MM.1S (cell line): ENCODE data around the gene ELANE.

ENCODE experiments used
- DNase-seq: peaks from one replicate; pipeline ENCODE4 v3.0.0-alpha.2; 2015
- H2AFZ ChIP-seq: fragments of 300-600 bp; sonication (generic); 2 replicates; pipeline ENCODE4 v1.6.0; 2016; ENCODE audit warnings: antibody characterized with exemption, low read length
- H3F3A ChIP-seq: fragments of 300-600 bp; sonication (generic); 2 replicates; pipeline ENCODE4 v1.6.1; 2016; ENCODE audit warnings: mild to moderate bottlenecking, antibody characterized with exemption, low read length, moderate library complexity, mixed read lengths; ENCODE audit not compliant: insufficient read depth
- H3K27ac ChIP-seq: fragments of 300-600 bp; sonication (generic); 2 replicates; pipeline ENCODE4 v1.5.1; 2016; ENCODE audit warnings: mild to moderate bottlenecking, low read length
- H3K27me3 ChIP-seq: fragments of 300-600 bp; sonication (generic); replicated peaks from 2 replicates; pipeline ENCODE4 v1.6.0; 2016; ENCODE audit warnings: low read length; ENCODE audit not compliant: insufficient read depth
- H3K36me3 ChIP-seq: fragments of 300-600 bp; sonication (generic); replicated peaks from 2 replicates; pipeline ENCODE4 v1.6.1; 2016; ENCODE audit warnings: mild to moderate bottlenecking, low read length, mixed read lengths; ENCODE audit not compliant: insufficient read depth
- H3K4me1 ChIP-seq: fragments of 300-600 bp; sonication (generic); 2 replicates; pipeline ENCODE4 v1.6.1; 2016; ENCODE audit warnings: low read length, mixed read lengths
- H3K4me2 ChIP-seq: fragments of 300-600 bp; sonication (generic); 2 replicates; pipeline ENCODE4 v1.6.0; 2016; ENCODE audit warnings: low read depth, low read length
- H3K4me3 ChIP-seq: fragments of 300-600 bp; sonication (generic); 2 replicates; pipeline ENCODE4 v1.5.1; 2016; ENCODE audit warnings: low read length, mixed read lengths
- H3K79me2 ChIP-seq: fragments of 300-600 bp; sonication (generic); 2 replicates; pipeline ENCODE4 v1.6.1; 2016; ENCODE audit warnings: mixed run types, low read length, mixed read lengths
- H3K9ac ChIP-seq: fragments of 300-600 bp; sonication (generic); 2 replicates; pipeline ENCODE4 v1.6.1; 2016; ENCODE audit warnings: low read length, mixed read lengths
- H3K9me2 ChIP-seq: fragments of 300-600 bp; sonication (generic); replicated peaks from 2 replicates; pipeline ENCODE4 v1.6.1; 2016; ENCODE audit warnings: mild to moderate bottlenecking, low read length, mixed read lengths; ENCODE audit not compliant: insufficient read depth
- H3K9me3 ChIP-seq: fragments of 300-600 bp; sonication (generic); replicated peaks from 2 replicates; pipeline ENCODE4 v1.6.1; 2016; ENCODE audit warnings: mild to moderate bottlenecking, low read length, mixed read lengths; ENCODE audit not compliant: insufficient read depth
- H4K20me1 ChIP-seq: fragments of 300-600 bp; sonication (generic); 2 replicates; pipeline ENCODE4 v1.6.1; 2016; ENCODE audit warnings: mild to moderate bottlenecking, low read length, moderate library complexity, mixed read lengths; ENCODE audit not compliant: insufficient read depth
- EZH2 ChIP-seq: fragments of 300-600 bp; sonication (generic); optimal IDR thresholded peaks from 2 replicates; pipeline ENCODE3; 2017; ENCODE audit warnings: low read depth, mild to moderate bottlenecking, antibody characterized with exemption, low read length, mixed read lengths
- EZH2phosphoT487 ChIP-seq: fragments of 300-600 bp; sonication (generic); IDR thresholded peaks from 2 replicates; pipeline ENCODE4 v1.6.1; 2018; ENCODE audit warnings: antibody characterized with exemption, low read length
- TF ChIP-seq, protein P1 (sequence below): fragments of 300-600 bp; sonication (generic); IDR thresholded peaks from 2 replicates; pipeline ENCODE4 v1.5.1; 2016; ENCODE audit warnings: antibody characterized with exemption, low read length, mixed read lengths

Gene ELANE

DNA sequence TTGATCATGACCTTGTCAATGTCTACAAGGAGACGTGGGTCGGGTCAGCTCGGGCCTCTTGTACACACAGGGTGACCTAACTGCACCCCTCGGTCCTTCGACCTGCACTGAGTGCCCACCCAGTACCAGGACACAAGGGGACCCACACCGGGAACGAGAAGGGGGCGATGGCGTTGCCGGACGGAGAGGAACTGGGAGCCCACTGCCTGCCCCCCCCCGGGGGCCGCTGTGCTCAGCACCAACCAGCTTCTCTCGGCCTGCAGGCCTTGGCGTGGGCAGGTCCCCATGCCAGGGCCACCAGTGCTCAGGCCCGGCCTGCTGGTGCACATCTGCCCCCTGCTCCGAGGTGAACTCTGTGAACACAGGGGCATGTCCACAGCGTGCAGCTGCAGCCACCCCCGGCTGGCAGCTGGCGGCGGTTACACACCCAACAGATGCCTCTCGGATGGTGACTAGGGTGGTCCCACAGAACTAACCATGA, 21.5 kb downstream of the ELANE start:
- Histone ChIP-seq H3K27ac (no peak overlapping the region), H3K36me3 (no peaks in the 10 kb centered on the region), H3K9me2 (no peaks in the 10 kb centered on the region), H2AFZ (no peak overlapping the region), H3K4me3 (no peak overlapping the region), H4K20me1 (no peaks in the 10 kb centered on the region), H3K4me1 (0 out of 2 replicates have a peak, but pooled peaks cover 7% of the 10 kb centered on the region), H3F3A (peaks cover 8% of the 10 kb centered on the region; the same call in 1 of the 2 replicates), H3K27me3 (no peaks in the 10 kb centered on the region), H3K4me2 (no peak overlapping the region), H3K79me2 (no peaks in the 10 kb centered on the region), H3K9me3 (no peaks in the 10 kb centered on the region), H3K9ac (no peak overlapping the region)
- TF ChIP-seq EZH2 (no peak), EZH2phosphoT487 (no peak)
- TF ChIP-seq, protein P1, sequence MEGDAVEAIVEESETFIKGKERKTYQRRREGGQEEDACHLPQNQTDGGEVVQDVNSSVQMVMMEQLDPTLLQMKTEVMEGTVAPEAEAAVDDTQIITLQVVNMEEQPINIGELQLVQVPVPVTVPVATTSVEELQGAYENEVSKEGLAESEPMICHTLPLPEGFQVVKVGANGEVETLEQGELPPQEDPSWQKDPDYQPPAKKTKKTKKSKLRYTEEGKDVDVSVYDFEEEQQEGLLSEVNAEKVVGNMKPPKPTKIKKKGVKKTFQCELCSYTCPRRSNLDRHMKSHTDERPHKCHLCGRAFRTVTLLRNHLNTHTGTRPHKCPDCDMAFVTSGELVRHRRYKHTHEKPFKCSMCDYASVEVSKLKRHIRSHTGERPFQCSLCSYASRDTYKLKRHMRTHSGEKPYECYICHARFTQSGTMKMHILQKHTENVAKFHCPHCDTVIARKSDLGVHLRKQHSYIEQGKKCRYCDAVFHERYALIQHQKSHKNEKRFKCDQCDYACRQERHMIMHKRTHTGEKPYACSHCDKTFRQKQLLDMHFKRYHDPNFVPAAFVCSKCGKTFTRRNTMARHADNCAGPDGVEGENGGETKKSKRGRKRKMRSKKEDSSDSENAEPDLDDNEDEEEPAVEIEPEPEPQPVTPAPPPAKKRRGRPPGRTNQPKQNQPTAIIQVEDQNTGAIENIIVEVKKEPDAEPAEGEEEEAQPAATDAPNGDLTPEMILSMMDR = no peak
- DNase-seq = no peak

DNA sequence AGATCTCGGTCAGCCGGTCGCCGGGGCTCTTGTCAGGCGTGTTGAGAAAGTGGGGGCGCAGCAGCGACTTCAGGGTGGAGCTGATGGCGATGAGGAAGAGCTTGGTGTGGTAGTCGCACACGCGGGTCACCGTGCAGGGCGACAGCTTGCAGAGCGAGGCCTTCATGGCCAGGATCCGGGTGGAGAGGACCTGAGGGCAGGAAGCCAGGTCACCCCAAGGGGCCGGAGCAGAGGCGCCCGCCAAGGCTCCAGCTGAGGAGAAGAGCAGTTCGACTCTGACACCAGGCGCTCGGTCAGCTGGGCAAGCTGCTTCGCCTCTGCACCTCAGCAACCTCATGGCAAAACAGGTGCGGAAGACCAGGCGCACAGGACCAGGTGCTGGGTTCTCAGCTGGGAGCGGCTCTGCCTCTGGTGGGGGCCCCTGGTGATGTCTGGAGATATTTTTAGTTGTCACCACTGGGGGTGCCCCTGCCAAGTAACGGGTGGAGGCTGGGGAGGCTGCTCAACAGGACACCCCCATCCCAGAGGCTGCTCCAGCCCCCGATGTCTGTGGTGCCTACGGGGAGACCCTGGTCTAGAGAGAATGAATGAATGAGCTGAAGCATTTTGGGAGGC, 23.3 kb downstream of the ELANE start:
- Histone ChIP-seq H2AFZ (no peak overlapping the region), H3K9me2 (no peaks in the 10 kb centered on the region), H3F3A (peaks cover 8% of the 10 kb centered on the region; the same call in 1 of the 2 replicates), H3K4me3 (no peak overlapping the region), H3K79me2 (no peaks in the 10 kb centered on the region), H3K9me3 (no peaks in the 10 kb centered on the region), H3K27ac (no peak overlapping the region), H4K20me1 (no peaks in the 10 kb centered on the region), H3K4me2 (no peak overlapping the region), H3K9ac (no peak overlapping the region), H3K27me3 (no peaks in the 10 kb centered on the region), H3K36me3 (no peaks in the 10 kb centered on the region), H3K4me1 (0 out of 2 replicates have a peak, but pooled peaks cover 7% of the 10 kb centered on the region)
- TF ChIP-seq, protein P1 = no peak
- TF ChIP-seq EZH2 = no peak
- TF ChIP-seq EZH2phosphoT487 = no peak
- DNase-seq = no peak

DNA sequence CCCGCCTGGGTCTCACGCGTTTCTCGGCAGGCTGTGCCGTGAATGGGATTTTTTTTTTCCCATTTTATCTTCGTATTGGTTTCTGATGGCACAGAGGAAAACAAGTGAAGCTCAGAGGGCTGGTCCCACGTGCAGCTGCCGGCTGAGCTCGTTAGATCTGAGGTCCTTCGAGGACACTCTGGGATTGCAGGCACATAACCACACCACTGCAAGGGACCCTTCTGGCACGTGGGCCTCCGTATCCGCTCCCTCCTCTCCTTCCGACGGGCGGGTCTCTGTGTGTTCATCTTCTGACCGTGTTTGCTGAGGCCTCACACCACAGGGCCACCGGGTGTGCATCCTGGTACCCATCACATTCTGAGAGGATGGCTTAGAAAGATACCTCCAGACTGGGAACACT, 24.0 kb downstream of the ELANE start:
- H3K4me1 ChIP-seq = 0 out of 2 replicates have a peak, but pooled peaks cover 7% of the 10 kb centered on the region
- TF ChIP-seq EZH2phosphoT487 (no peak), EZH2 (no peak)
- TF ChIP-seq, protein P1 = no peak
- H3K9me3 ChIP-seq = no peaks in the 10 kb centered on the region
- H3K4me2 ChIP-seq = no peak overlapping the region
- no peak overlapping the region for H3K27ac ChIP-seq
- no peaks in the 10 kb centered on the region for H3K36me3 ChIP-seq
- H3K4me3 ChIP-seq = no peak overlapping the region
- H3K9me2 ChIP-seq = no peaks in the 10 kb centered on the region
- peaks cover 8% of the 10 kb centered on the region; the same call in 1 of the 2 replicates for H3F3A ChIP-seq
- H3K27me3 ChIP-seq = no peaks in the 10 kb centered on the region
- H4K20me1 ChIP-seq = no peaks in the 10 kb centered on the region
- DNase-seq = no peak
- H2AFZ ChIP-seq = no peak overlapping the region
- H3K79me2 ChIP-seq = no peaks in the 10 kb centered on the region
- no peak overlapping the region for H3K9ac ChIP-seq
